Cardiac fibroblast (primary cell): Measurements from ENCODE around the gene OR52I2.

Source experiments
- DNase-seq, 2 donors: peaks; one replicate each; pipeline versions ENCODE4 v3.0.0 to v3.0.0-alpha.2; 2010; ENCODE audit warnings: low read depth in 2 of 2
- H3K4me3 ChIP-seq, 2 donors: replicated peaks in 1 of 2; 1 replicate in 1 of 2; 2 replicates in 1 of 2; pipeline ENCODE4 v1.5.1; 2011; ENCODE audit warnings: low read depth in 2 of 2, low read length in 2 of 2, mild to moderate bottlenecking in 2 of 2, moderate library complexity in 1 of 2
- CTCF ChIP-seq: IDR thresholded peaks from one replicate; pipeline ENCODE4 v1.5.1; 2011; ENCODE audit warnings: low read depth, mild to moderate bottlenecking, low read length, inconsistent platforms

The OR52I2 gene

DNA sequence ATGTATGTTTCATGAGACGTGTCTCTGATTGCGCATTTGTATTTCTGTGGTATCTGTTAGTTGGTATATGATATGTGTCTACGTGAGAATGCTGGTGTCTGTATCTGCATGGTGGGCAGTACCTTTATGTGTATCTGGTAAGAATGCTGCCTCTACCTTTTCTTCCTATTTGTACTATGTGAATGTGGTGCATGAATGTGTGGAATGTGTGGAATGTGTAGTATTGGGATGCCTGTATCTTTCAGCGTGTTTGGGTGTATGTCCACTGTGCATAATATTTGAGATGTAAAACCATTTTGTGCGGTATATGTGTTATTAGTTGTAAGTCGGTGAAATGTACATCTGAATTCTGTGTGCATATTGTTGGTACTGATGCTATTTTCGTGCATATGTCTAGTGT, 60.0 kb downstream of the OR52I2 start:
- no peak overlapping the region for H3K4me3 ChIP-seq
- no peak for DNase-seq
- no peak for TF ChIP-seq CTCF

DNA sequence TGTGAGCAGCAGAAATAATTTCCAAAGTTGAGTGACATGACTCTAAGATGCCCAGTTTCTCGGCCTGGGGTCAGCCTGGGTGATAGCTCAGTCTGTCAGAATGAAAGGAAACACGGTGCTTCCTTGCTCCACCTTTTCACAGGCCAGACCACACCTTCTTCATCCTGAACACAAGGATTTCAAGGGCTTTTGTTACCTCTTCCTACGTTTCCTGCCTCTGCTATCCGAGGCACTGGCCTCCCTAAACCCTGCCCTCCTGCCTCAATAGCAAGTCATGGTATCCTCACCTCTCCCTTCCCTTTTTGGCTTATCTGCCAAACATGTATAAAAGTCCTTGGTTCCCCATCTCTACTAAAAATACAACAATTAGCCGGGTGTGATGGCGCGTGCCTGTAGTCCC, 60.5 kb downstream of the OR52I2 start:
- DNase-seq: no peak
- H3K4me3 ChIP-seq: no peak overlapping the region
- TF ChIP-seq CTCF: no peak
